CD4-positive, alpha-beta T cell treated with Interleukin-15 for 4 hours (primary cell): ENCODE measurements around the gene RNPEPL1.
A peak's percentile ranks its signal among the peaks of the same experiment; 100 is the strongest.

Experiments
- DNase-seq: peaks from one replicate; pipeline ENCODE4 v3.0.0-alpha.2; 2020; ENCODE audit warnings: low spot score

The RNPEPL1 gene

DNA sequence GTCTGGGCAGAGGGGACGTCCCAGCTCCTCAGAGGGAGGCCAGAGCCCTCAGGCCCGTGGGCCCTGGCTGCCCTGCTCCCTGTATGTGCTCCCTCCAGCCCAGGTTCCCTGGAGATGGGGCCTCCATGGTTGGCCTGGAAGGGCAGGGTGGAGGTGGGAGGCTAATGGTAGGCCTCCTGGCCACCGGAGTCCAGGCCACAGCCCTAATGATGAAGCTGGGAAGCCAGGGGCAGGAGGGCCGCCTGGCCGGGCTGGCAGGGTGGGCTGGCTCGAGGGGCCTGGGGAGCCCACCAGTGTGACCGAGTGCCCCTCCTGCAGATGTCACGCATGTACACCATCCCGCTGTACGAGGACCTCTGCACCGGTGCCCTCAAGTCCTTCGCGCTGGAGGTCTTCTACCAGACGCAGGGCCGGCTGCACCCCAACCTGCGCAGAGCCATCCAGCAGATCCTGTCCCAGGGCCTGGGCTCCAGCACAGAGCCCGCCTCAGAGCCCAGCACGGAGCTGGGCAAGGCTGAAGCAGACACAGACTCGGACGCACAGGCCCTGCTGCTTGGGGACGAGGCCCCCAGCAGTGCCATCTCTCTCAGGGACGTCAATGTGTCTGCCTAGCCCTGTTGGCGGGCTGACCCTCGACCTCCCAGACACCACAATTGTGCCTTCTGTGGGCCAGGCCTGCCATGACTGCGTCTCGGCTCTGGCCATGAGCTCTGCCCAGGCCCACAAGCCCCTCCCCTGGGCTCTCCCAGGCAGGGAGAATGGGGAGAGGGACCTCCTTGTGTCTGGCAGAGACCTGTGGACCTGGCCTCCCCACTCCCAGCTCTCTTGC, 9.2 kb downstream of the RNPEPL1 start:
- no peak for DNase-seq

- no peak for DNase-seq
These were observed 9.8 kb downstream of the RNPEPL1 start for GRCh38 chr2:240578110-240578450.

- DNase-seq = no peak
These were observed 10.2 kb downstream of the RNPEPL1 start for GRCh38 chr2:240578488-240578887.

GRCh38 chr2:240579071-240579762, 10.9 kb downstream of the RNPEPL1 start:
- no peak for DNase-seq

DNA sequence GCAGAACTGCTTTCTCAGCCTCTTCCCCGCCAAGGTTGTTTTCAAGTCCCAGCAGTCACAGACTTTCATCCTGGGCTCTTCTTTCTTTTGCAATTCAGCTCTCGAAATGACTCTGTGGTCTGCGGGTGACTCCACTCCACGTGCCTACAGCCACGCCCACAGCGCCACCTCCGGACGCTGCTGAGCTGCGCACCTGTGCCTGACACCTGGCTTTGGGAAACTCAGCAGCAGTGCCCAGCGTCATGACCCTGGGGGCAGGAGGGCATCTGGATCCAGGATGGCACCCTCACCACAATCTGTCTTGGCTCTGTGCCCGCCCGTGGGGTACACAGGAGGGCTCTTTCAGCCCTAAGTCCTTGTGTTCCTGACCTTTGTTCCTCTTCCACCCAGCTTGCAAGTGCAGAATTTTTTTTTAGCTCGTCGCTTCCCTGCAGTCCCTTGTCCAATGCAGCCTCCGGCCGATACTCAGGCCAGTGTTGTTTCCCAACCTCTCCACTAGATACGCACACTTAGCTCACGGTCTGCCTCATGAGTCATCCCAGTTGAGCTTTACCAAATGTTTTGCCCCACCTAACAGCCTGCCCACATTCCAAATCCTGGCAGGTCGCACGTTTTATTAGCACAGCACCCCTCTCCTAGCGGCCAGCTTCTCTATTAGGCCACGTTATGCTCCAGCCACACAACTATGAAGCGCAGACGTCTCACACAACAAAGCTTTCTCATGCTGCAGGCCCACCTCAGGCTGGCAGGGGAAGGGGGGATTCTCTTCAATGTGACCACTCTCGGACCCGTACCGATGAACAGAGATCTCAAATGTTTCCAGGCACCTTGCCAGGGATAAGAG, 11.7 kb downstream of the RNPEPL1 start:
- peak; percentile 83 for DNase-seq

DNA sequence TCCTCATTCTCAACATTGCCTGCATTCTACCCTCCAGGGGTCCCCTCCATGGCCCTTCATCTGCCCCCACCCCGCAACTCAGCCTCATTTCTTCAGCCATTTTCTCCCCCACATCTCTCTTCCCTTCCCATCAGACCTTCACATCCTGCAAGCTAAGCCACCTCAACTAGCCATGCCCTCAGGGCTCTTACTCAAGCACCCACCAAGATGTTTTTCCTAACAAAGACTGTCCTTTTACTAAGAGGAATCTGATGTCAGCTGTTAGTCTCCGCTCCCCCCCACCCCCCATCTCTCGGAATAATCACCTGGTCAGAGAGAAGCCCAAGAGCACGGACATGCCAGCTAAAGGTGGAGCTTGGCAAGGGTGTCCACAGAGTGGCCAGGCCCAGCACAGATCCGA, 13.5 kb downstream of the RNPEPL1 start:
- DNase-seq = no peak

DNA sequence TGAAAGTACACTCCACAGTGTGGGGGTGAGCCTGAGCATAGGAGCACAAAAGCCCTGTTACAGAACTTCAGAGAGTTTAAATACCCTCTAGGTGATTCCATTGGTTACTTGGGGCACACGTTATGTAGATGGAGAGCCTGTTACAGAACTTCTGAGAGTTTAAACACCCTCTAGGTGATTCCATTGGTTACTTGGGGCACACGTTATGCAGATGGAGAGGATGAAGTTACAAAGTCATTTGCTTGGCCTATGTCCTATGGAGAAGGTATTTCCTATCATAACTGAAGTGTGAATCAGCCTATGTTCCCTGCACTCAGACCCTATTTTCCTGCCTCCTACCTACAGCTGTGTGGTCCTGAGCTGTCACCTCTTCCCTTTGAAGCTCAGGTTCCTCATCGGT, 14.5 kb downstream of the RNPEPL1 start:
- no peak for DNase-seq

GRCh38 chr2:240583774-240584173, 15.5 kb downstream of the RNPEPL1 start:
- DNase-seq = no peak

DNA sequence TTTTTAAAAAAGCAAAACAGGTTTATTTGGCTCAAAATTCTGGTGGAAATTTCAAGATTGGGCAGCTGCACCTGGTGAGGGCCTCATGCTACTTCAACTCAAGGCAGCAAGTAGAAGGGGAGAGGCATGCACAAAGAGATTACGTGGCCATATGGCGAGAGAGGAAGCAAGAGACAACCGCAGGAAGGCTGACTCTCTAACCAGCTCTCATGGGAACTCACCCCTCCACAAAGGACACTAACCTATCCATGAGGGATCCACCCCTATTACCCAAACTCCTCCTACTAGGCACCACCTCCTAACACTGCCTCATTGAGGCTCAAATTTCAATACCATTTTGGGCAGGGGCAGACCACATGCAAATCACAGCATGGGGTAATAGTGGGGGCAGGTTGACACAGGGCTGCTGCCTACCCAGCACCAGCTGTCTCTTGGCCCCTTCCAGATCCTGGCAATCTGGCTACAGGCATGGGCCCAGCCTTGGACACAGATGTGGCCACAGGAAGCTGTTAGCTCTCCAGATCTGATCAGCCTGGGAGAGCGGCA, 16.3 kb downstream of the RNPEPL1 start:
- DNase-seq = no peak

GRCh38 chr2:240585101-240585500, 16.8 kb downstream of the RNPEPL1 start:
- no peak for DNase-seq

DNA sequence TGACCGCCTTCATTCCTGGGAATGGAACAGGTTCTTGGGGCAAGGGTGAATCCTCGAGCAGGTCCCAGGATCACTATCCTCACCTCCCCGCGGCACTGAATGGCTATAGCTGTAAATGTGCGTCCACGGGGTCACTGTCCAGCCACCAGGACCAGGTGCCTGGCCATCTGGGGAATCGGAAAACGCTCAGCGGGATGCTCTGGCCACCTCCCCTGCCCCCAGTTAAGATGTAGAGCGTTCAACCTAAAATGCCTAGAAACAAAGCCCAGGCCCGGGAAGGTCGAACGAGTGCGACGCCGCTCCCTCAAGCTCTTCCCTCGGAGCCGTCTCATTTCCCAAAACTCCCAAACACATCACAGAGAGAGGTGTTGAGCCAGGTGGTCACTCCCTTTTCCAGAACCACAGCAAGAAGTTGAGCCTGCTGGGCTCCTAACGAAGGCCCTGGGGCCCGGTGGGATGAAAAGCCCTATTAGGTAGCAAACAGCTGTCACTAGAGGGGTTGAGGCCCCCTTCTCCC, 17.5 kb downstream of the RNPEPL1 start:
- DNase-seq = no peak

- DNase-seq = peak; percentile 94
These were observed 18.1 kb downstream of the RNPEPL1 start, which contains the start of gene CAPN10 for GRCh38 chr2:240586198-240586918. Gene CAPN10, plus strand, starts transcription at chr2:240586734. Its CDS starts 178 bp downstream, at chr2:240586912.

DNA sequence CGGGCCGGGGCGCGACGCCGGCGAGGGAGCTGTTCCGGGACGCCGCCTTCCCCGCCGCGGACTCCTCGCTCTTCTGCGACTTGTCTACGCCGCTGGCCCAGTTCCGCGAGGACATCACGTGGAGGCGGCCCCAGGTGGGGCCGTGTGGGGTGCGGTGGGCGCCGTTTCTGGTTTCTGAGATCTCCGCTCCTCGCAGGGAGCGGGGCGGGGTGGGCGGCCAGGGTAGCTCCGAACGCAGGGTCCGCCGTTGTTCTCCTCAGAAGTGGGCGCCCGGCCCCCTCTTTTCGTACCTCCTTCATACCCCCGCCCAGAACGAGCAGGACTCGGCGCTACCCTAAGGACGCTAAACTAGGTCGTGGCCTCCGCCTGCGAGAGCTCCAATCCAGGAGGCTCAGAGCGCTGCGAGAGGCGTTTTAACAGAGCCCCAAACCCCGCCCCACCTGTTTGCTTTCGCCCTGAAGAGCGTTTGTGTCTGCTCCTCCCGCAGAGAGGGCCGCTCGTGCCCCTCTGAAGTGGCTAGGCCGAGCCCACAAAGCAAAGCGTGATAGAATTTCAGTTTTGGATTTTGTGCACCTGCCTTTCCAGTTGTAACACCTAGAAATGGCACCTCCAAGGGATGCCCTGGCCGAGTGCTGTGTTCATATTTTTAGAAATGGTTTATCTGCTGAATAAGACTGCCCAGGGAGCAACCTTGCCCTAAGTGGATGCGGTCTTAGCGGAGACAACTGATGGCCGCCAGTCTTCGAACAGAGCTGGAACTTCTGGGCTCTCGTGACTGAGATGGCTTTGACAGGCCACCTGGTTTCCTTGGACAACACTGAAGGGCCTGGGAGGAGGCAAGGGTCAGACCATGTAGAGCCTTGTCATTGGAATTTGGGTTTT, 18.9 kb downstream of the RNPEPL1 start:
- peak; percentile 45 for DNase-seq

DNA sequence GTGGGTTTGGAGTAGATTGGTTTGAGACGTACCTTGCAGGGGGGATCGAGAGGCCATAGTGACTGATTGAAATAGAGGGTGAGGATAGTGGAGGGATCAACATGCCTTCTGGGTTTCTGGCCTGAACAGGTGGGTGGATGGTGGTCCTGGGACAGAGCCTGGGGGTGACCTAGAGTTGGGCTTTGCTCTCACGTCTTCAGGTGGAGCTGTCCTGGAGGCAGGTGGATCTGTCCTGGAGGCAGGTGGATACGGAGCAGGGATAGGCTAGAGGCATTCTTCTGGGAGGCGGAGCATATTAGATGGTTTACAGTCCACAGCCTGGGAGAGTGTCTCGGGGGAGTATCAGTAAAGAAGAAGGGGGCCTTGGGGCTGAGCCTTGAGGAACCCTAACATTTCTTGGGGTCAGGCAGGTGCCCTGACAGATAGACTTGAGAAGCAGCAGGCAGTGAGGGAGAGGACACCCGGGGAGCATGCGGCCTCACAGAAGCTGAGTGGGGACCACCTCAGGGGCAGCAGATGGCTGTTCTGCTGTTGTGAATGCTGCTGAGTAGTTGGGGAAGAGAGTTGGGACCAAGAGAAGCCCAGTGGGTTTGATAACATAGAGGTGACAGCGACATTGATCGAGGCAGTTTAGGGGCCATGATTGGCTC, 19.8 kb downstream of the RNPEPL1 start:
- no peak for DNase-seq

DNA sequence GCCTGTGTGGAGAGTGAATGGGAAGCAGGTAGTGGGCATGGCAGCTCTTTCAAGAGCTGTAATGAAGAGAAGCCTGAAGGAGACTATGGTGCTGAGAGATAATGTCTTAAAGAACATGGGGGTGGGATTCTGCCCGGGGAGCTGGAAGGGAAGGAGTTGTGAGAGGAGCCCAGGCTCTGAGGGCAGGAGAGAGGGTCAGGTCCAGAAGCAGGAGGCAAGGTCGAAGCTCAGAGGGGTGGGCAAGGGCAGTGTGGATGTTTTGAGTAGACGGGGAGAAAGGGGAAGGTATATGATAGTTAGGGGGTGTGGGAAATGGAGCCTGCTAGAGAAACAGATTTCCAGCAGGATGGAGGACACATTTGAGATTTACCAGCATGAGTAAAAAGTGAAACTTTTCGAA, 20.4 kb downstream of the RNPEPL1 start:
- no peak for DNase-seq

DNA sequence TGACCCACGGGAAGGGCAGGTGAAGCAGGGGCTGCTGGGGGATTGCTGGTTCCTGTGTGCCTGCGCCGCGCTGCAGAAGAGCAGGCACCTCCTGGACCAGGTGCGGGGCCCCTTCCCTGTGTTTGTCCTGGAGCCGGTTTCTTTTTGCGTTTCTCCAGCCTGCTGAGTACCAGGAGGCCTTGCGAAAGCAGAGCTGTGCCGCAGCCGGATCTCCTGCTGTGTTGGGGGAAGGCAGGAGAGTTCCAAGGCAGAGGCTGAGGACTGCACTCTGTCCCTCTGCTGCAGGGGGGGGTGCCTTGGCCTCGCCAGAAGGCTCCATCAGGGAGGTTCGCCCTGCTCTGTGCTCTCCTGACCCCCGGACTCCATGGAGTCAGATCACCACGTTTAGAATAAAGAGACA, 21.1 kb downstream of the RNPEPL1 start:
- no peak for DNase-seq

DNA sequence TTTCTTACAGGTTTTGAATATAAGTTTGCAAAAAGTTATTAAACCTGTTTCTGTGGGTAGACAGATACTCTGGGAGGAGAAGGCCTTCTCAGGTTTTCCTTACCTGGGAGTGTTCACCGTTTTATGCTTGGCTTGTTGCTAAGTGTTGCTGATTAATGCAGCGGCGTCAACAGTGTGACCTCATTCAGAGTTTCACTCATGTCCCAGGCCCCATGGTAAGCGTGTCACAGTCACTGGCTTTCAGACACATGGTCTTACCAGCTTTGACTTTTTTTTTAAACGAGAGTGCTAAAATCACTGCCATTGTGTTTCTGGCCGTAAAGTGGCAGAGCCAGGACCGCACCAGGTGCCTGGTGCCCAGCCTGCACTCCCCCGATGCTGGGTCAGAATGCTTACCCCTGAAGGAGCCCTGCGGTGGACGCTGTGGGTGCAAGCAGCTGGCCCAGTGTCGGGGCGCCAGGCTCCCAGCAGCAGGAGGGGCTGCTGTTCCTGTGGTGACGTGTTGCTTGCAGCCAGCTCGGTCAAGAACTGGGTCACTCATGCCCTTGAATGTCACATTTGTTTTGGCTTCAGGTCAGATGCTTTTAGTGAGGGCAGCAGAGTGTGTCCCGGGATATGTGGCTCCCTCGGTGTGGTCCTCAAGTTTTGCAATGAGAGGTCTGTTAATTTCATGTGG, 21.7 kb downstream of the RNPEPL1 start:
- DNase-seq = no peak

GRCh38 chr2:240590681-240591111, 22.4 kb downstream of the RNPEPL1 start:
- DNase-seq = no peak

- no peak for DNase-seq
These were observed 22.9 kb downstream of the RNPEPL1 start for GRCh38 chr2:240591226-240591625.
